SK-N-SH (cell line): ENCODE results near the gene SLC35F1. TPM values are rescaled to one million over a fixed set of nuclear protein-coding genes. Genes with fewer than 3 reads are reported as not detected.

Experiments
- CTCF ChIA-PET: fragments of 300-600, 350-600 bp; formaldehyde crosslinking; extraction: SDS; loops from one replicate; lab custom pipeline; 2021; lab: Yijun Ruan, JAX
- POLR2A ChIA-PET: fragments of 350-600 bp; sonication (Branson Sonifier 250); formaldehyde crosslinking; extraction: SDS; loops from one replicate; lab custom pipeline; 2020; ENCODE audit warnings: antibody characterized with exemption, inconsistent platforms; lab: Yijun Ruan, JAX
- DNase-seq: peaks from one replicate; pipeline ENCODE4 v3.0.0; 2012
- H2AFZ ChIP-seq: fragments of 200-600 bp; sonication (generic); 2 replicates; pipeline ENCODE4 v1.8.1; 2016; ENCODE audit warnings: antibody characterized with exemption, mild to moderate bottlenecking, low read depth
- H3F3A ChIP-seq: fragments of 200-600 bp; sonication (generic); replicated peaks from 2 replicates; pipeline ENCODE3; 2016; ENCODE audit warnings: antibody characterized with exemption, mild to moderate bottlenecking; ENCODE audit not compliant: insufficient read depth
- H3K27ac ChIP-seq, 2 experiments: fragments of 200-500 bp in 1 of 2; fragments of 200-600 bp in 1 of 2; sonication (Bioruptor generic) in 1 of 2; sonication (generic), shearing (Covaris generic) in 1 of 2; 2 replicates each; pipeline versions ENCODE4 v1.5.1 to v1.6.1; 2014 to 2016; ENCODE audit warnings: low read depth in 2 of 2, inconsistent platforms in 1 of 2, low read length in 1 of 2, mild to moderate bottlenecking in 1 of 2, mixed read lengths in 1 of 2
- H3K27me3 ChIP-seq: fragments of 200-600 bp; sonication (generic), shearing (Covaris generic); 2 replicates; pipeline ENCODE4 v1.6.1; 2016; ENCODE audit warnings: mixed run types; ENCODE audit not compliant: insufficient read depth
- H3K36me3 ChIP-seq, 2 experiments: fragments of 200-500 bp in 1 of 2; fragments of 200-600 bp in 1 of 2; sonication (Bioruptor generic) in 1 of 2; sonication (generic) in 1 of 2; replicated peaks in 1 of 2; 2 replicates each; pipeline versions ENCODE3 to v1.5.1; 2014 to 2016; ENCODE audit warnings: low read length in 1 of 2, mild to moderate bottlenecking in 1 of 2; ENCODE audit not compliant: insufficient read depth in 2 of 2, control insufficient read depth in 1 of 2
- H3K4me1 ChIP-seq, 2 experiments: fragments of 200-500 bp in 1 of 2; fragments of 200-600 bp in 1 of 2; sonication (Bioruptor generic) in 1 of 2; sonication (generic), shearing (Covaris generic) in 1 of 2; 2 replicates each; pipeline versions ENCODE4 v1.5.1 to v1.6.1; 2014 to 2016; ENCODE audit warnings: low read depth in 1 of 2, low read length in 1 of 2, mixed run types in 1 of 2; ENCODE audit not compliant: insufficient read depth in 2 of 2, control insufficient read depth in 1 of 2
- H3K4me2 ChIP-seq: fragments of 200-600 bp; sonication (generic), shearing (Covaris generic); 2 replicates; pipeline ENCODE4 v1.6.1; 2017; ENCODE audit warnings: mixed run types
- H3K4me3 ChIP-seq, 2 experiments: fragments of 200-500 bp in 1 of 2; fragments of 200-600 bp in 1 of 2; sonication (Bioruptor generic) in 1 of 2; sonication (generic), shearing (Covaris generic) in 1 of 2; 2 replicates each; pipeline versions ENCODE4 v1.5.1 to v1.8.1; 2014 to 2016; ENCODE audit warnings: low read depth in 2 of 2, inconsistent platforms in 1 of 2, low read length in 1 of 2, mild to moderate bottlenecking in 1 of 2, mixed read lengths in 1 of 2, moderate library complexity in 1 of 2
- H3K79me2 ChIP-seq: fragments of 200-600 bp; sonication (generic); 2 replicates; pipeline ENCODE4 v1.8.1; 2017; ENCODE audit warnings: mild to moderate bottlenecking; ENCODE audit not compliant: insufficient read depth
- H3K9ac ChIP-seq: fragments of 200-600 bp; sonication (generic); 2 replicates; pipeline ENCODE4 v1.6.1; 2017; ENCODE audit warnings: mixed run types
- H3K9me2 ChIP-seq: fragments of 200-600 bp; sonication (generic); 2 replicates; pipeline ENCODE4 v1.6.1; 2017; ENCODE audit warnings: mixed run types
- H3K9me3 ChIP-seq: fragments of 200-600 bp; sonication (generic); 2 replicates; pipeline ENCODE4 v1.6.1; 2017; ENCODE audit warnings: mixed run types, mild to moderate bottlenecking, moderate library complexity
- H4K20me1 ChIP-seq: fragments of 200-600 bp; sonication (generic); 2 replicates; pipeline ENCODE4 v1.6.1; 2017; ENCODE audit warnings: mild to moderate bottlenecking, mixed run types; ENCODE audit not compliant: insufficient read depth
- CTCF ChIP-seq: fragments of 200-600 bp; sonication (generic); IDR thresholded peaks from 2 replicates; pipeline ENCODE4 v1.6.1; 2017; ENCODE audit warnings: antibody characterized with exemption, mild to moderate bottlenecking, moderate library complexity
- EP300 ChIP-seq, 2 experiments: IDR thresholded peaks; 2 replicates each; pipeline versions ENCODE4 v1.4.0 to v1.6.1; 2012; ENCODE audit warnings: borderline replicate concordance in 1 of 2, low read depth in 1 of 2, low read length in 1 of 2
- FOXM1 ChIP-seq: IDR thresholded peaks from 2 replicates; pipeline ENCODE4 v1.4.0; 2012; ENCODE audit warnings: low read depth, mild to moderate bottlenecking
- GABPA ChIP-seq: IDR thresholded peaks from 2 replicates; pipeline ENCODE4 v1.4.0; 2012; ENCODE audit warnings: low read depth, mild to moderate bottlenecking
- GATA2 ChIP-seq: sonication (generic); formaldehyde crosslinking; IDR thresholded peaks from 2 replicates; pipeline ENCODE4 v1.5.0; 2020; ENCODE audit warnings: mild to moderate bottlenecking, missing genetic modification reagents
- JUND ChIP-seq: IDR thresholded peaks from 2 replicates; pipeline ENCODE4 v1.4.0; 2012
- MXI1 ChIP-seq: IDR thresholded peaks from 2 replicates; pipeline ENCODE4 v1.6.1; 2012; ENCODE audit warnings: mild to moderate bottlenecking, low read depth, low read length, improper control_type of control experiment
- NRF1 ChIP-seq: IDR thresholded peaks from 2 replicates; pipeline ENCODE4 v1.6.1; 2012; ENCODE audit warnings: low read depth, mild to moderate bottlenecking, low read length
- PBX3 ChIP-seq: IDR thresholded peaks from 2 replicates; pipeline ENCODE4; 2012
- RAD21 ChIP-seq: IDR thresholded peaks from 2 replicates; pipeline ENCODE4 v1.6.1; 2012; ENCODE audit warnings: mild to moderate bottlenecking, low read length
- RFX5 ChIP-seq: IDR thresholded peaks from 2 replicates; pipeline ENCODE4 v1.6.1; 2012; ENCODE audit warnings: mild to moderate bottlenecking, improper control_type of control experiment, low read length
- RXRA ChIP-seq: IDR thresholded peaks from 2 replicates; pipeline ENCODE4 v1.4.0; 2012; ENCODE audit warnings: low read depth, mild to moderate bottlenecking, borderline replicate concordance
- SMC3 ChIP-seq: IDR thresholded peaks from 2 replicates; pipeline ENCODE4 v1.6.1; 2012; ENCODE audit warnings: low read depth, low read length, improper control_type of control experiment
- TEAD4 ChIP-seq: IDR thresholded peaks from 2 replicates; pipeline ENCODE4 v1.4.0; 2012; ENCODE audit warnings: mild to moderate bottlenecking, borderline replicate concordance; ENCODE audit not compliant: insufficient read depth
- USF2 ChIP-seq: fragments of 150-350 bp; IDR thresholded peaks from 2 replicates; pipeline ENCODE4 v1.6.1; 2017; ENCODE audit warnings: antibody characterized with exemption, low read length, low read depth, borderline replicate concordance
- ZBTB33 ChIP-seq: IDR thresholded peaks from 2 replicates; pipeline ENCODE4 v1.4.0; 2012; ENCODE audit warnings: low read depth, borderline replicate concordance
- WGBS: methylation state at CpG from one replicate; pipeline ENCODE4 v1.1.6; 2017; ENCODE audit warnings: low lambda C conversion rate; 5-methylcytosine and 5-hydroxymethylcytosine counted together
- polyA plus RNA-seq, 3 experiments: library from polyadenylated mRNA; depleted of rRNA; stranded (reverse); fragments of >200 nt; gene quantifications; 2 replicates each; pipeline ENCODE4 v1.2.3, GENCODE V29; 2012

SLC35F1 gene
- polyA plus RNA-seq, 1 of the 3 experiments (the other 2 are of a cell fraction): under 0.01 TPM

GRCh38 chr6:118288355-118289124 is 381.5 kb downstream of the SLC35F1 start:
- H3K4me3 ChIP-seq: no peak overlapping the region
- H3K27ac ChIP-seq: no peak overlapping the region

More at GRCh38 chr6:118288355-118289124, 381.5 kb downstream of the SLC35F1 start:
- no peak overlapping the region for H2AFZ ChIP-seq
- no peaks in the 10 kb centered on the region for H3K79me2 ChIP-seq
- TF ChIP-seq RXRA (no peak), CTCF (no peak), TEAD4 (no peak), GATA2 (CRISPR knock-in tag) (no peak), ZBTB33 (no peak), SMC3 (no peak), PBX3 (no peak), NRF1 (no peak), RFX5 (no peak), FOXM1 (no peak), JUND (no peak), MXI1 (no peak), USF2 (no peak), EP300 (IDR thresholded peaks at IDR 0.05; ENCODE audit: borderline replicate concordance in 1 of 2, low read depth in 1 of 2, low read length in 1 of 2) (no peak), GABPA (no peak), RAD21 (no peak)
- no peak overlapping the region for H3K9ac ChIP-seq
- no peaks in the 10 kb centered on the region for H3K9me3 ChIP-seq
- H3K27me3 ChIP-seq: no peaks in the 10 kb centered on the region; the same call in 1 of the 2 replicates
- H3K36me3 ChIP-seq: no peaks in the 10 kb centered on the region
- 35% methylated on average over 2 of the region's 2 CpGs for WGBS
- no peak overlapping the region for H3K4me2 ChIP-seq
- CTCF ChIA-PET: interaction anchor here (2.1 kb wide), 1 partner anchor 313 kb away, joined by 5 read pairs; no protein-coding TSS in a partner anchor
- DNase-seq: no peak
- H3K4me1 ChIP-seq: no peaks in the 10 kb centered on the region; a peak in 2 of 4 replicates
- POLR2A ChIA-PET: no interaction called here
- H4K20me1 ChIP-seq: no peaks in the 10 kb centered on the region
- no peaks in the 10 kb centered on the region for H3K9me2 ChIP-seq
- no peaks in the 10 kb centered on the region for H3F3A ChIP-seq
